HCT116 (cell line): ENCODE data around the gene STX10.

Experiments
- CBX3 ChIP-seq: IDR thresholded peaks from 2 replicates; pipeline ENCODE4 v1.6.1; 2012; ENCODE audit warnings: low read depth
- CTCF ChIP-seq, 3 experiments: fragments of 200-600 bp in 1 of 3; sonication (generic) in 1 of 3; IDR thresholded peaks in 2 of 3; conservative IDR thresholded peaks in 1 of 3; 2 replicates each; pipeline ENCODE4 v1.5.1; 2012 to 2017; ENCODE audit warnings: low read depth in 2 of 3, low read length in 2 of 3, antibody characterized with exemption in 1 of 3, borderline replicate concordance in 1 of 3, control low read depth in 1 of 3, mild to moderate bottlenecking in 1 of 3, mixed read lengths in 1 of 3, mixed run types in 1 of 3, moderate library complexity in 1 of 3; ENCODE audit not compliant: insufficient read depth in 1 of 3
- EZH2 ChIP-seq: fragments of 200-600 bp; sonication (generic); IDR thresholded peaks from 2 replicates; pipeline ENCODE4 v1.6.1; 2017; ENCODE audit warnings: antibody characterized with exemption, mixed run types
- MAX ChIP-seq: IDR thresholded peaks from 2 replicates; pipeline ENCODE4 v1.6.1; 2012
- POLR2A ChIP-seq: IDR thresholded peaks from 2 replicates; pipeline ENCODE4 v1.7.0; 2011; ENCODE audit warnings: borderline replicate concordance; ENCODE audit not compliant: insufficient read depth, insufficient read length; ENCODE audit errors: extremely low read depth
- POLR2AphosphoS5 ChIP-seq: IDR thresholded peaks from 2 replicates; pipeline ENCODE4 v1.6.1; 2011; ENCODE audit warnings: mild to moderate bottlenecking, low read depth, low read length, moderate library complexity
- SP1 ChIP-seq: IDR thresholded peaks from 2 replicates; pipeline ENCODE4 v1.6.1; 2012; ENCODE audit warnings: low read depth

- TF ChIP-seq CBX3 (no peak), CTCF (IDR thresholded peaks at IDR 0.05 in 2 of 3, conservative IDR thresholded peaks at IDR 0.05 in 1 of 3; ENCODE audit: borderline replicate concordance in 1 of 3, insufficient read depth in 1 of 3, low read depth in 2 of 3, low read length in 2 of 3) (peak in 2 of 3 experiments; percentile 26 to 36; a peak in 4 of 6 replicates), POLR2A (peak; percentile 91), POLR2AphosphoS5 (peak; percentile 80), SP1 (no peak), MAX (no peak), EZH2 (no peak)
These were observed 4.8 kb upstream of the STX10 start for GRCh38 chr19:13154911-13155471.
